HepG2 (cell line): ENCODE results near the gene VPS52. TPM values are rescaled to one million over a fixed set of nuclear protein-coding genes. Genes with fewer than 3 reads are reported as not detected.

Experiments used
- ARNTL ChIP-seq: sonication (generic); formaldehyde crosslinking; IDR thresholded peaks from 2 replicates; pipeline ENCODE4 v1.4.0; 2020; ENCODE audit warnings: mild to moderate bottlenecking, missing genetic modification reagents
- HNRNPH1 ChIP-seq: fragments of 200-400 bp; formaldehyde crosslinking; optimal IDR thresholded peaks from 2 replicates; pipeline ENCODE3; 2017; ENCODE audit warnings: mild to moderate bottlenecking, low read depth, low read length
- NAIF1 ChIP-seq: sonication (generic); formaldehyde crosslinking; IDR thresholded peaks from 2 replicates; pipeline ENCODE4 v1.5.0; 2020; ENCODE audit warnings: mild to moderate bottlenecking, missing genetic modification reagents, borderline replicate concordance
- NR2F6 ChIP-seq, 2 experiments: IDR thresholded peaks; 2 replicates each; pipeline ENCODE4 v1.6.1; 2016; ENCODE audit warnings: antibody characterized with exemption in 1 of 2, mild to moderate bottlenecking in 1 of 2
- SATB2 ChIP-seq: sonication (generic); formaldehyde crosslinking; IDR thresholded peaks from 2 replicates; pipeline ENCODE4 v1.5.0; 2020; ENCODE audit warnings: missing genetic modification reagents
- SPEN ChIP-seq: sonication (generic); formaldehyde crosslinking; IDR thresholded peaks from 2 replicates; pipeline ENCODE4 v1.5.1; 2020; ENCODE audit warnings: low read depth, mild to moderate bottlenecking, missing genetic modification reagents
- TARDBP ChIP-seq: sonication (generic); formaldehyde crosslinking; IDR thresholded peaks from 2 replicates; pipeline ENCODE4 v1.8.0; 2022; ENCODE audit warnings: mild to moderate bottlenecking, missing genetic modification reagents
- THAP11 ChIP-seq: IDR thresholded peaks from 2 replicates; pipeline ENCODE4 v1.6.1; 2016; ENCODE audit warnings: missing biosample characterization, missing genetic modification reagents
- ZC3H13 ChIP-seq: sonication (generic); formaldehyde crosslinking; IDR thresholded peaks from 2 replicates; pipeline ENCODE4 v1.8.1; 2023; ENCODE audit warnings: mild to moderate bottlenecking, missing genetic modification reagents, moderate library complexity
- ZFP36L1 ChIP-seq: sonication (generic); formaldehyde crosslinking; IDR thresholded peaks from 2 replicates; pipeline ENCODE4 v1.8.0; 2022; ENCODE audit warnings: mild to moderate bottlenecking, missing genetic modification reagents, moderate library complexity
- ZMYM2 ChIP-seq: sonication (generic); formaldehyde crosslinking; IDR thresholded peaks from 2 replicates; pipeline ENCODE4 v1.8.0; 2022; ENCODE audit warnings: mild to moderate bottlenecking, missing genetic modification reagents
- ZNF260 ChIP-seq: sonication (generic); formaldehyde crosslinking; IDR thresholded peaks from 2 replicates; pipeline ENCODE4 v1.4.0; 2020; ENCODE audit warnings: missing genetic modification reagents, low read depth, mild to moderate bottlenecking, borderline replicate concordance
- ZNF350 ChIP-seq: sonication (generic); formaldehyde crosslinking; IDR thresholded peaks from 2 replicates; pipeline ENCODE4 v1.4.0; 2020; ENCODE audit warnings: mild to moderate bottlenecking, low read depth, missing genetic modification reagents, borderline replicate concordance
- ZNF616 ChIP-seq: sonication (generic); formaldehyde crosslinking; IDR thresholded peaks from 2 replicates; pipeline ENCODE4 v1.5.0; 2020; ENCODE audit warnings: low read depth, mild to moderate bottlenecking, missing genetic modification reagents
- ZNF772 ChIP-seq: sonication (generic); formaldehyde crosslinking; IDR thresholded peaks from 2 replicates; pipeline ENCODE4 v1.5.0; 2020; ENCODE audit warnings: mild to moderate bottlenecking, missing genetic modification reagents
- polyA plus RNA-seq, 8 experiments: library from polyadenylated mRNA; depleted of rRNA in 3 of 8; stranded (reverse) in 7 of 8; unstranded in 1 of 8; fragments of >200 nt; fragmentation: Illumina TruSeq in 4 of 8; extraction: Trizol in 4 of 8; gene quantifications; 2 replicates each; pipeline versions ENCODE4 v1.2.1 to v1.2.3, GENCODE V29; 2011 to 2016; ENCODE audit warnings: low read depth in 4 of 8, missing spikeins in 1 of 8, mixed read lengths in 1 of 8; ENCODE audit not compliant: insufficient read depth in 1 of 8
- total RNA-seq, 5 experiments: library from RNA; depleted of rRNA; stranded (reverse); fragments of >200 nt; fragmentation: Illumina TruSeq; extraction: Trizol; gene quantifications; 2 replicates each; pipeline ENCODE4 v1.2.3, GENCODE V29; 2016; ENCODE audit warnings: low read depth in 1 of 5
- TF ChIP-seq, protein P1 (sequence below): IDR thresholded peaks from 2 replicates; pipeline ENCODE4 v1.6.1; 2016; ENCODE audit warnings: low read depth, borderline replicate concordance
- TF ChIP-seq, protein P2 (sequence below): IDR thresholded peaks from 2 replicates; pipeline ENCODE4 v1.6.1; 2012; ENCODE audit warnings: low read length, improper control_type of control experiment
- TF ChIP-seq, protein P3 (sequence below): sonication (generic); formaldehyde crosslinking; IDR thresholded peaks from 2 replicates; pipeline ENCODE4 v1.4.0; 2020; ENCODE audit warnings: missing genetic modification reagents
- TF ChIP-seq, protein P4 (sequence below): sonication (generic); formaldehyde crosslinking; IDR thresholded peaks from 2 replicates; pipeline ENCODE4 v1.8.1; 2022; ENCODE audit warnings: low read depth, mild to moderate bottlenecking, missing genetic modification reagents

Gene VPS52
- total and polyA plus RNA-seq, 2 of the 13 experiments (the other 11 are each of a cell fraction or from before 2014, with no cell fraction given), result 48.9 to 85.5 TPM

DNA sequence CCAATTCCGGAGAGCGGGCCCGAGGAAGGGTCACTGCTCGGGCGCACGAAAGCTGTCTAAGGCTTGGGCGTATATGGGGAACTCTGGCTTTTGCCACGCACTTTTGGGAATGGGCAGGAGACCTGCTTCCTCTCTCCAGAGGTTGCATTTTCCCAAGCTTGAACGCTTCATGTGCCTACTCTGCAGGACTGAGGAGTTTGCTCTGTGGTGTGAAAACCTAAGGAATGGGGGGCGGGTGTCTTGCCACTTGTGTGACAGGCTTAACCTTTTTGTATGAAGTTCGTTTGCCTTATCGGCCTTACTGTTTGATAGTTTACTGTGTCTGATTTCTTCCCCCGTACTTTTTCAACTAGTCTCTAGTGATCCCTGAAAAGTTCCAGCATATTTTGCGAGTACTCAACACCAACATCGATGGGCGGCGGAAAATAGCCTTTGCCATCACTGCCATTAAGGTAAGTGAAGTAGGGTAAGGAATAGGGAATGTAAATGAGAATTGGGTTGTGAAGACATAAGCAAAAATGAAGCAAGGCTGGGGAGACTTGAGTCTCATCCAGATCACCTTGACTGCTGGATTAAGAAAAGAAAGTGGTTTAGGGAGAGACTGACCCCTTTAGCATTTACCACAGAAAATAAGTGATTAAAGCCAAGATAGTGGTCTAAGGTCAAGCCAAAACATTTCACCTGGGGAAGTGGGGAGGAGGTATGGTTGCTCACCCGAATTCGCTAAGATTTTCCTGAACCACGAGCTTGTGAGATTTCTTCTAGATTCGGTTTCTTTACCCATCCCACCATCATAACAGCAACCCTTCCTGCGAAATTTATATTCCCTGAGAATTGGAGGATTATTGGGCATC, 826 bp upstream of the VPS52 start (continued):
- TF ChIP-seq ZC3H13 (CRISPR knock-in tag) (no peak), NR2F6 (IDR thresholded peaks at IDR 0.05) (no peak), NR2F6 (CRISPR knock-in tag; IDR thresholded peaks at IDR 0.05) (no peak), ZNF260 (CRISPR knock-in tag) (no peak), TARDBP (CRISPR knock-in tag) (no peak), THAP11 (no peak), ZNF772 (CRISPR knock-in tag) (no peak), SATB2 (CRISPR knock-in tag) (no peak; the same call in 1 of the 2 replicates), HNRNPH1 (peak; percentile 58), ZMYM2 (CRISPR knock-in tag) (no peak), SPEN (CRISPR knock-in tag) (no peak), ZNF350 (CRISPR knock-in tag) (no peak; the same call in 1 of the 2 replicates), NAIF1 (CRISPR knock-in tag) (no peak), ARNTL (CRISPR knock-in tag) (no peak), ZNF616 (peak; percentile 47; the same call in 1 of the 2 replicates), ZFP36L1 (CRISPR knock-in tag) (peak; percentile 11; the same call in 1 of the 2 replicates)
- TF ChIP-seq, protein P1, sequence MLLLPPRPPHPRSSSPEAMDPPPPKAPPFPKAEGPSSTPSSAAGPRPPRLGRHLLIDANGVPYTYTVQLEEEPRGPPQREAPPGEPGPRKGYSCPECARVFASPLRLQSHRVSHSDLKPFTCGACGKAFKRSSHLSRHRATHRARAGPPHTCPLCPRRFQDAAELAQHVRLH (CRISPR knock-in tag), result no peak; the same call in 1 of the 2 replicates
- TF ChIP-seq, protein P2, sequence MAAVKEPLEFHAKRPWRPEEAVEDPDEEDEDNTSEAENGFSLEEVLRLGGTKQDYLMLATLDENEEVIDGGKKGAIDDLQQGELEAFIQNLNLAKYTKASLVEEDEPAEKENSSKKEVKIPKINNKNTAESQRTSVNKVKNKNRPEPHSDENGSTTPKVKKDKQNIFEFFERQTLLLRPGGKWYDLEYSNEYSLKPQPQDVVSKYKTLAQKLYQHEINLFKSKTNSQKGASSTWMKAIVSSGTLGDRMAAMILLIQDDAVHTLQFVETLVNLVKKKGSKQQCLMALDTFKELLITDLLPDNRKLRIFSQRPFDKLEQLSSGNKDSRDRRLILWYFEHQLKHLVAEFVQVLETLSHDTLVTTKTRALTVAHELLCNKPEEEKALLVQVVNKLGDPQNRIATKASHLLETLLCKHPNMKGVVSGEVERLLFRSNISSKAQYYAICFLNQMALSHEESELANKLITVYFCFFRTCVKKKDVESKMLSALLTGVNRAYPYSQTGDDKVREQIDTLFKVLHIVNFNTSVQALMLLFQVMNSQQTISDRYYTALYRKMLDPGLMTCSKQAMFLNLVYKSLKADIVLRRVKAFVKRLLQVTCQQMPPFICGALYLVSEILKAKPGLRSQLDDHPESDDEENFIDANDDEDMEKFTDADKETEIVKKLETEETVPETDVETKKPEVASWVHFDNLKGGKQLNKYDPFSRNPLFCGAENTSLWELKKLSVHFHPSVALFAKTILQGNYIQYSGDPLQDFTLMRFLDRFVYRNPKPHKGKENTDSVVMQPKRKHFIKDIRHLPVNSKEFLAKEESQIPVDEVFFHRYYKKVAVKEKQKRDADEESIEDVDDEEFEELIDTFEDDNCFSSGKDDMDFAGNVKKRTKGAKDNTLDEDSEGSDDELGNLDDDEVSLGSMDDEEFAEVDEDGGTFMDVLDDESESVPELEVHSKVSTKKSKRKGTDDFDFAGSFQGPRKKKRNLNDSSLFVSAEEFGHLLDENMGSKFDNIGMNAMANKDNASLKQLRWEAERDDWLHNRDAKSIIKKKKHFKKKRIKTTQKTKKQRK, result no peak
- TF ChIP-seq, protein P3, sequence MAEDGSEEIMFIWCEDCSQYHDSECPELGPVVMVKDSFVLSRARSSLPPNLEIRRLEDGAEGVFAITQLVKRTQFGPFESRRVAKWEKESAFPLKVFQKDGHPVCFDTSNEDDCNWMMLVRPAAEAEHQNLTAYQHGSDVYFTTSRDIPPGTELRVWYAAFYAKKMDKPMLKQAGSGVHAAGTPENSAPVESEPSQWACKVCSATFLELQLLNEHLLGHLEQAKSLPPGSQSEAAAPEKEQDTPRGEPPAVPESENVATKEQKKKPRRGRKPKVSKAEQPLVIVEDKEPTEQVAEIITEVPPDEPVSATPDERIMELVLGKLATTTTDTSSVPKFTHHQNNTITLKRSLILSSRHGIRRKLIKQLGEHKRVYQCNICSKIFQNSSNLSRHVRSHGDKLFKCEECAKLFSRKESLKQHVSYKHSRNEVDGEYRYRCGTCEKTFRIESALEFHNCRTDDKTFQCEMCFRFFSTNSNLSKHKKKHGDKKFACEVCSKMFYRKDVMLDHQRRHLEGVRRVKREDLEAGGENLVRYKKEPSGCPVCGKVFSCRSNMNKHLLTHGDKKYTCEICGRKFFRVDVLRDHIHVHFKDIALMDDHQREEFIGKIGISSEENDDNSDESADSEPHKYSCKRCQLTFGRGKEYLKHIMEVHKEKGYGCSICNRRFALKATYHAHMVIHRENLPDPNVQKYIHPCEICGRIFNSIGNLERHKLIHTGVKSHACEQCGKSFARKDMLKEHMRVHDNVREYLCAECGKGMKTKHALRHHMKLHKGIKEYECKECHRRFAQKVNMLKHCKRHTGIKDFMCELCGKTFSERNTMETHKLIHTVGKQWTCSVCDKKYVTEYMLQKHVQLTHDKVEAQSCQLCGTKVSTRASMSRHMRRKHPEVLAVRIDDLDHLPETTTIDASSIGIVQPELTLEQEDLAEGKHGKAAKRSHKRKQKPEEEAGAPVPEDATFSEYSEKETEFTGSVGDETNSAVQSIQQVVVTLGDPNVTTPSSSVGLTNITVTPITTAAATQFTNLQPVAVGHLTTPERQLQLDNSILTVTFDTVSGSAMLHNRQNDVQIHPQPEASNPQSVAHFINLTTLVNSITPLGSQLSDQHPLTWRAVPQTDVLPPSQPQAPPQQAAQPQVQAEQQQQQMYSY (CRISPR knock-in tag), result no peak
- TF ChIP-seq, protein P4, sequence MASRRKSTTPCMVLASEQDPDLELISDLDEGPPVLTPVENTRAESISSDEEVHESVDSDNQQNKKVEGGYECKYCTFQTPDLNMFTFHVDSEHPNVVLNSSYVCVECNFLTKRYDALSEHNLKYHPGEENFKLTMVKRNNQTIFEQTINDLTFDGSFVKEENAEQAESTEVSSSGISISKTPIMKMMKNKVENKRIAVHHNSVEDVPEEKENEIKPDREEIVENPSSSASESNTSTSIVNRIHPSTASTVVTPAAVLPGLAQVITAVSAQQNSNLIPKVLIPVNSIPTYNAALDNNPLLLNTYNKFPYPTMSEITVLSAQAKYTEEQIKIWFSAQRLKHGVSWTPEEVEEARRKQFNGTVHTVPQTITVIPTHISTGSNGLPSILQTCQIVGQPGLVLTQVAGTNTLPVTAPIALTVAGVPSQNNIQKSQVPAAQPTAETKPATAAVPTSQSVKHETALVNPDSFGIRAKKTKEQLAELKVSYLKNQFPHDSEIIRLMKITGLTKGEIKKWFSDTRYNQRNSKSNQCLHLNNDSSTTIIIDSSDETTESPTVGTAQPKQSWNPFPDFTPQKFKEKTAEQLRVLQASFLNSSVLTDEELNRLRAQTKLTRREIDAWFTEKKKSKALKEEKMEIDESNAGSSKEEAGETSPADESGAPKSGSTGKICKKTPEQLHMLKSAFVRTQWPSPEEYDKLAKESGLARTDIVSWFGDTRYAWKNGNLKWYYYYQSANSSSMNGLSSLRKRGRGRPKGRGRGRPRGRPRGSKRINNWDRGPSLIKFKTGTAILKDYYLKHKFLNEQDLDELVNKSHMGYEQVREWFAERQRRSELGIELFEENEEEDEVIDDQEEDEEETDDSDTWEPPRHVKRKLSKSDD, result no peak
